HUES48 (cell line): ENCODE results near the gene CEL.

ENCODE experiments used
- H3K27ac ChIP-seq: one replicate; pipeline ENCODE4 v1.7.0; 2013; ENCODE audit warnings: low read depth, low read length, inconsistent platforms
- H3K27me3 ChIP-seq: 2 replicates; pipeline ENCODE4 v1.6.1; 2013; ENCODE audit warnings: mild to moderate bottlenecking, low read length; ENCODE audit not compliant: control insufficient read depth, insufficient read depth
- H3K36me3 ChIP-seq: 2 replicates; pipeline ENCODE4 v1.6.1; 2013; ENCODE audit warnings: low read length; ENCODE audit not compliant: control insufficient read depth, insufficient read depth
- H3K4me1 ChIP-seq: 2 replicates; pipeline ENCODE4 v1.6.1; 2013; ENCODE audit warnings: mild to moderate bottlenecking, low read length; ENCODE audit not compliant: control insufficient read depth, insufficient read depth
- H3K4me3 ChIP-seq: 2 replicates; pipeline ENCODE4 v1.5.1; 2013; ENCODE audit warnings: mild to moderate bottlenecking, low read depth, low read length
- H3K9ac ChIP-seq: 2 replicates; pipeline ENCODE4 v1.6.1; 2013; ENCODE audit warnings: mild to moderate bottlenecking, low read depth, low read length, moderate library complexity
- H3K9me3 ChIP-seq: 2 replicates; pipeline ENCODE4 v1.6.1; 2013; ENCODE audit warnings: low read length; ENCODE audit not compliant: control insufficient read depth, insufficient read depth

Gene CEL

GRCh38 chr9:133113949-133114885, 52.4 kb downstream of the CEL start:
- Histone ChIP-seq H3K9ac (no peak overlapping the region), H3K9me3 (no peaks in the 10 kb centered on the region), H3K4me1 (0 out of 2 replicates have a peak, but pooled peaks cover 3% of the 10 kb centered on the region), H3K4me3 (no peak overlapping the region), H3K27ac (no peak overlapping the region), H3K36me3 (peaks cover 9% of the 10 kb centered on the region; the same call in 1 of the 2 replicates), H3K27me3 (peaks cover 16% of the 10 kb centered on the region)

- Histone ChIP-seq H3K4me3 (no peak overlapping the region), H3K36me3 (peaks cover 3% of the 10 kb centered on the region; the same call in 1 of the 2 replicates), H3K9me3 (no peaks in the 10 kb centered on the region), H3K27me3 (peaks cover 24% of the 10 kb centered on the region), H3K9ac (no peak overlapping the region), H3K27ac (peak overlapping the region; percentile 20), H3K4me1 (peaks cover 12% of the 10 kb centered on the region; the same call in 1 of the 2 replicates)
These were observed 53.3 kb downstream of the CEL start for GRCh38 chr9:133114886-133115603.

- Histone ChIP-seq H3K36me3 (no peaks in the 10 kb centered on the region; the same call in 1 of the 2 replicates), H3K4me1 (peaks cover 12% of the 10 kb centered on the region; the same call in 1 of the 2 replicates), H3K27ac (peak overlapping the region; percentile 20), H3K9ac (no peak overlapping the region), H3K9me3 (no peaks in the 10 kb centered on the region), H3K27me3 (peaks cover 28% of the 10 kb centered on the region), H3K4me3 (no peak overlapping the region)
These were observed 54.0 kb downstream of the CEL start for GRCh38 chr9:133115604-133116345.

- no peak overlapping the region for H3K27ac ChIP-seq
- H3K9ac ChIP-seq: no peak overlapping the region
- H3K9me3 ChIP-seq: no peaks in the 10 kb centered on the region
- H3K4me3 ChIP-seq: no peak overlapping the region
- peaks cover 31% of the 10 kb centered on the region for H3K27me3 ChIP-seq
- H3K4me1 ChIP-seq: peaks cover 12% of the 10 kb centered on the region; the same call in 1 of the 2 replicates
- no peaks in the 10 kb centered on the region; the same call in 1 of the 2 replicates for H3K36me3 ChIP-seq
These were observed 54.8 kb downstream of the CEL start for GRCh38 chr9:133116346-133117231.

- H3K27me3 ChIP-seq: peaks cover 41% of the 10 kb centered on the region
- peaks cover 12% of the 10 kb centered on the region; the same call in 1 of the 2 replicates for H3K4me1 ChIP-seq
- no peaks in the 10 kb centered on the region for H3K9me3 ChIP-seq
- H3K36me3 ChIP-seq: no peaks in the 10 kb centered on the region; the same call in 1 of the 2 replicates
- H3K27ac ChIP-seq: no peak overlapping the region
- no peak overlapping the region for H3K9ac ChIP-seq
- no peak overlapping the region for H3K4me3 ChIP-seq
These were observed 55.7 kb downstream of the CEL start for GRCh38 chr9:133117271-133118178.

- Histone ChIP-seq H3K27me3 (peaks cover 42% of the 10 kb centered on the region), H3K4me1 (peaks cover 12% of the 10 kb centered on the region; the same call in 1 of the 2 replicates), H3K27ac (no peak overlapping the region), H3K4me3 (no peak overlapping the region), H3K9ac (no peak overlapping the region), H3K36me3 (no peaks in the 10 kb centered on the region; the same call in 1 of the 2 replicates), H3K9me3 (no peaks in the 10 kb centered on the region)
These were observed 56.4 kb downstream of the CEL start for GRCh38 chr9:133118179-133118520.

GRCh38 chr9:133118568-133118967, 56.8 kb downstream of the CEL start:
- peaks cover 12% of the 10 kb centered on the region; the same call in 1 of the 2 replicates for H3K4me1 ChIP-seq
- H3K27me3 ChIP-seq: peaks cover 42% of the 10 kb centered on the region
- H3K9me3 ChIP-seq: no peaks in the 10 kb centered on the region
- H3K4me3 ChIP-seq: no peak overlapping the region
- no peak overlapping the region for H3K9ac ChIP-seq
- no peak overlapping the region for H3K27ac ChIP-seq
- H3K36me3 ChIP-seq: no peaks in the 10 kb centered on the region; the same call in 1 of the 2 replicates

- H3K4me3 ChIP-seq: no peak overlapping the region; the same call in 1 of the 2 replicates
- H3K27ac ChIP-seq: no peak overlapping the region
- no peak overlapping the region for H3K9ac ChIP-seq
- no peaks in the 10 kb centered on the region for H3K9me3 ChIP-seq
- no peaks in the 10 kb centered on the region; the same call in 1 of the 2 replicates for H3K36me3 ChIP-seq
- H3K27me3 ChIP-seq: peaks cover 42% of the 10 kb centered on the region
- H3K4me1 ChIP-seq: peaks cover 12% of the 10 kb centered on the region; the same call in 1 of the 2 replicates
These were observed 57.5 kb downstream of the CEL start for GRCh38 chr9:133119103-133119845.
